Karpas-422 (cell line): ENCODE results near the gene TSEN34. TPM values are rescaled to one million over a fixed set of nuclear protein-coding genes. Genes with fewer than 3 reads are reported as not detected.

Experiments used
- DNase-seq: peaks from one replicate; pipeline ENCODE4 v3.0.0-alpha.2; 2015
- H2AFZ ChIP-seq: fragments of 200-600 bp; sonication (generic); 2 replicates; pipeline ENCODE4 v1.6.1; 2014; ENCODE audit warnings: antibody characterized with exemption, low read length, mixed read lengths
- H3K27ac ChIP-seq: fragments of 200-600 bp; sonication (generic); 2 replicates; pipeline ENCODE4 v1.5.1; 2014; ENCODE audit warnings: mild to moderate bottlenecking, low read length, moderate library complexity
- H3K27me3 ChIP-seq: fragments of 200-600 bp; sonication (generic); 2 replicates; pipeline ENCODE4 v1.6.1; 2014; ENCODE audit warnings: low read length, mixed read lengths
- H3K36me3 ChIP-seq: fragments of 200-600 bp; sonication (generic); 2 replicates; pipeline ENCODE4 v1.6.1; 2014; ENCODE audit warnings: low read length, mixed read lengths; ENCODE audit not compliant: insufficient read depth
- H3K4me1 ChIP-seq: fragments of 200-600 bp; sonication (generic); 2 replicates; pipeline ENCODE4 v1.6.1; 2014; ENCODE audit warnings: mild to moderate bottlenecking, low read length, mixed read lengths
- H3K4me2 ChIP-seq: fragments of 200-600 bp; sonication (generic); 2 replicates; pipeline ENCODE4 v1.6.1; 2014; ENCODE audit warnings: low read length, low read depth, mild to moderate bottlenecking; ENCODE audit not compliant: poor library complexity, severe bottlenecking
- H3K4me3 ChIP-seq: fragments of 200-600 bp; sonication (generic); 2 replicates; pipeline ENCODE4 v1.5.1; 2014; ENCODE audit warnings: mild to moderate bottlenecking, antibody characterized with exemption, low read length, mixed read lengths
- H3K79me2 ChIP-seq: fragments of 200-600 bp; sonication (generic); 2 replicates; pipeline ENCODE4 v1.6.1; 2014; ENCODE audit warnings: mild to moderate bottlenecking, low read length, mixed read lengths
- H3K9ac ChIP-seq: fragments of 200-600 bp; sonication (generic); 2 replicates; pipeline ENCODE4 v1.6.0; 2014; ENCODE audit warnings: low read length
- H3K9me2 ChIP-seq: fragments of 200-600 bp; sonication (generic), shearing (Covaris generic); replicated peaks from 2 replicates; pipeline ENCODE4 v1.6.0; 2014; ENCODE audit warnings: mild to moderate bottlenecking, low read length, moderate library complexity; ENCODE audit not compliant: insufficient read depth
- H3K9me3 ChIP-seq: fragments of 300-700, 200-600 bp; sonication (generic); 2 replicates; pipeline ENCODE4 v1.6.1; 2014; ENCODE audit warnings: low read length, mixed read lengths
- H4K20me1 ChIP-seq: fragments of 200-600 bp; sonication (generic); 2 replicates; pipeline ENCODE4 v1.6.1; 2014; ENCODE audit warnings: mild to moderate bottlenecking, antibody characterized with exemption, low read length, low read depth; ENCODE audit not compliant: insufficient read depth
- total RNA-seq: library from RNA; depleted of rRNA; stranded (reverse); fragments of >200 nt; shearing (Covaris generic); gene quantifications from 2 replicates; pipeline ENCODE4 v1.2.3, GENCODE V29; 2014; ENCODE audit warnings: low replicate concordance

The TSEN34 gene
- total RNA-seq, 1 experiment from 2014 or later, result 28.1 TPM

DNA sequence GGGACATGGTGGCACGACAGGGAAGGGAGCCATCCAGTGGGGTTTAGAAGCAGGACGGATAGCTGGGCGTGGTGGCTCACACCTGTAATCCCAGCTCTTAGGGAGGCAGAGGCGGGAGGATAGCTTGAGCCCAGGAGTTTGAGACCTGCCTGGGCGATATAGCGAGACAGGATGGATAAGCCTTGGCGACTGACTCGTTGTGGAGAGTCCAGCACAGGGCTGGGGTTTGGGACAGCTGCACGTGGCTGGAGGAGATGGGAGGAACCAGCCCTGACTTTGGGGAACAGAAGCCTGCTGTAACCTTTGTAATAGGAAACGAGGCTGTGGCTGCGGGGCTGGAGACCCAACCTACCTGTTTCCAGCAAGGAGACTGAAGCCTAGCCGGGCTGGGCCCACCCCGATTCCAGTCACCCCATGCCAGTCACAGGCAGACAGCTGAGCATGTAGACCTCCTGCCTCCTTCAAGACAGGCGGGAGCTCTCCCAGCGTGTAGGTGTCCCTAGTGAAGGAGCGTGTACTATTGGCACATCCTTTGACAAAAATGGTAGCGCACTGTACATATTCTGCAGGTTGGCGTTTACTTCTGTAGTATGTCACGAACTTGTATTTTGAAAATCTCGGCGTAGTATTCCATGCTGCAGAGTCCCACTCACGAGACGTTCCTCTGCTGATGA is 39.6 kb upstream of the TSEN34 start:
- H3K27me3 ChIP-seq, result no peaks in the 10 kb centered on the region
- H3K9me2 ChIP-seq, result no peaks in the 10 kb centered on the region
- H3K36me3 ChIP-seq, result peaks cover 64% of the 10 kb centered on the region
- H3K4me3 ChIP-seq, result no peak overlapping the region
- H3K4me1 ChIP-seq, result no peaks in the 10 kb centered on the region
- DNase-seq, result no peak
- no peak overlapping the region for H2AFZ ChIP-seq
- H4K20me1 ChIP-seq, result peaks cover 42% of the 10 kb centered on the region
- H3K9me3 ChIP-seq, result no peaks in the 10 kb centered on the region
- no peaks in the 10 kb centered on the region for H3K79me2 ChIP-seq
- no peak overlapping the region for H3K4me2 ChIP-seq
- H3K9ac ChIP-seq, result no peak overlapping the region
- H3K27ac ChIP-seq, result no peak overlapping the region

GRCh38 chr19:54152267-54152666 is 38.8 kb upstream of the TSEN34 start:
- H2AFZ ChIP-seq, result no peak overlapping the region
- no peaks in the 10 kb centered on the region for H3K9me2 ChIP-seq
- peaks cover 63% of the 10 kb centered on the region for H3K36me3 ChIP-seq
- peaks cover 4% of the 10 kb centered on the region; the same call in 1 of the 2 replicates for H3K4me1 ChIP-seq
- no peak for DNase-seq
- H3K79me2 ChIP-seq, result no peaks in the 10 kb centered on the region
- no peak overlapping the region for H3K9ac ChIP-seq
- no peaks in the 10 kb centered on the region for H3K9me3 ChIP-seq
- H3K27me3 ChIP-seq, result no peaks in the 10 kb centered on the region
- no peak overlapping the region for H3K4me2 ChIP-seq
- no peak overlapping the region for H3K27ac ChIP-seq
- H4K20me1 ChIP-seq, result peaks cover 39% of the 10 kb centered on the region
- H3K4me3 ChIP-seq, result no peak overlapping the region

DNA sequence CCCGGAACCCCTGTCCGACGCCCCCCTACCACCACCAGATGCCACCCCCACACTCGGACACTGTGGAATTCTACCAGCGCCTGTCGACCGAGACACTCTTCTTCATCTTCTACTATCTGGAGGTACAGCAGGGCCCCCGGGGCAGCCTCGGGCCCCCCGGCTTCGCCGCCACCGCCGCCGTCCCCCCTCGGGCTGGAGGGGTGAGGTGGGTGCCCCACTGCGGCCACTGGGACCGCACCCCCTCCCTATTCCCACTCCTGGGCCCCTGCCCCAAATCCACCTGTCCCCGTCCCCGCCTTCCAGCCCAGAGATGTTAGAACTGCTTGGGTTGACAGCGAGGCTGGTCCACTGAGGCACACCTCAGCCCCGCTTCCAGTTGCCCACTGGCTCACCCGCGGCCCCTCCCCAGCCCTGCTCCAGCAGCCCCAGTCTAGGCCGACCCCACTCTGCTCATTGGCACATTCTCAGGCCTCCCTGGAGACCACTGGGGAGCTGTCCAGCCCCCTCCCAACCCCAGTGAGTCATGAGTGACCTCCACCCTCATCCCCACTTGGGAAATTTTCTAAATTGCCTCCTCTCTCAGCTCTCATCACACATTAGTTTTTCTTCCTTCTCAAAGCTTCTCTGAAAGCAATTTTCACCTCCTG is 38.1 kb upstream of the TSEN34 start:
- no peak for DNase-seq
- peaks cover 9% of the 10 kb centered on the region for H3K4me1 ChIP-seq
- no peak overlapping the region for H3K4me2 ChIP-seq
- no peak overlapping the region for H2AFZ ChIP-seq
- H3K9ac ChIP-seq, result no peak overlapping the region
- H3K9me3 ChIP-seq, result no peaks in the 10 kb centered on the region
- H4K20me1 ChIP-seq, result peaks cover 37% of the 10 kb centered on the region
- H3K4me3 ChIP-seq, result no peak overlapping the region
- no peaks in the 10 kb centered on the region for H3K9me2 ChIP-seq
- H3K36me3 ChIP-seq, result peaks cover 63% of the 10 kb centered on the region
- H3K27ac ChIP-seq, result no peak overlapping the region
- H3K79me2 ChIP-seq, result no peaks in the 10 kb centered on the region
- no peaks in the 10 kb centered on the region for H3K27me3 ChIP-seq

GRCh38 chr19:54153731-54154326 is 37.3 kb upstream of the TSEN34 start:
- Histone ChIP-seq H3K36me3 (peaks cover 58% of the 10 kb centered on the region), H3K4me3 (no peak overlapping the region), H3K27ac (no peak overlapping the region), H3K4me1 (peaks cover 17% of the 10 kb centered on the region), H3K9me2 (no peaks in the 10 kb centered on the region), H3K9ac (no peak overlapping the region), H3K9me3 (no peaks in the 10 kb centered on the region), H3K4me2 (no peak overlapping the region), H3K27me3 (no peaks in the 10 kb centered on the region), H2AFZ (no peak overlapping the region), H4K20me1 (peaks cover 44% of the 10 kb centered on the region), H3K79me2 (0 out of 2 replicates have a peak, but pooled peaks cover 3% of the 10 kb centered on the region)
- no peak for DNase-seq

- no peak overlapping the region for H3K4me3 ChIP-seq
- H3K4me1 ChIP-seq, result peaks cover 22% of the 10 kb centered on the region
- H3K27me3 ChIP-seq, result no peaks in the 10 kb centered on the region
- H4K20me1 ChIP-seq, result peaks cover 39% of the 10 kb centered on the region
- H3K79me2 ChIP-seq, result 0 out of 2 replicates have a peak, but pooled peaks cover 3% of the 10 kb centered on the region
- peaks cover 50% of the 10 kb centered on the region for H3K36me3 ChIP-seq
- no peak overlapping the region for H2AFZ ChIP-seq
- H3K9me3 ChIP-seq, result no peaks in the 10 kb centered on the region
- no peak overlapping the region for H3K4me2 ChIP-seq
- DNase-seq, result no peak
- H3K9me2 ChIP-seq, result no peaks in the 10 kb centered on the region
- H3K27ac ChIP-seq, result no peak overlapping the region
- H3K9ac ChIP-seq, result no peak overlapping the region
Measured at GRCh38 chr19:54154603-54155345, 36.3 kb upstream of the TSEN34 start.

- Histone ChIP-seq H4K20me1 (peaks cover 32% of the 10 kb centered on the region), H3K4me3 (no peak overlapping the region), H3K27ac (no peak overlapping the region), H2AFZ (no peak overlapping the region), H3K79me2 (peaks cover 8% of the 10 kb centered on the region), H3K4me2 (no peak overlapping the region), H3K9me3 (no peaks in the 10 kb centered on the region), H3K4me1 (peaks cover 26% of the 10 kb centered on the region), H3K9me2 (no peaks in the 10 kb centered on the region), H3K36me3 (peaks cover 44% of the 10 kb centered on the region), H3K9ac (no peak overlapping the region), H3K27me3 (no peaks in the 10 kb centered on the region)
- no peak for DNase-seq
Measured at GRCh38 chr19:54155694-54156093, 35.4 kb upstream of the TSEN34 start.

DNA sequence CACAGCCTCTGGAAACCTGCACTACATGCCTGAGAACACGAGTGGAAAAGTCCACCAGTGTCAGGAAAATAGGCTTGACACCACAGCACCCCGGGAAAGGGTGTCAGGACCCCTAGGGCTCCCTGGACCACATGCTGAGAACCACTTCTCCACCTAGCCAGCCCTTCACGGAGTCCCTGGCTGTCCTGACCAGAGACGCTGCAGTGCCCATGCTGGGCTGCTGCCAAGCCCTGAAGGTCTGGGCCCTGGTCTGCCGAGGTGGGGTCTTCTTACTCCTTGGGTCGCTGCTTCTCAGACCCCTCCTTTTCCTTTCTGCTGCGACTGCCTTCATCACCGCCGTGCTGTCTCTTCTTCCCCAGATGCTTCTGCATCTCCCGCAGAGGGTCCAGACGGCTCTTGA is 34.6 kb upstream of the TSEN34 start:
- no peak for DNase-seq
- H3K4me2 ChIP-seq, result no peak overlapping the region
- H3K9ac ChIP-seq, result no peak overlapping the region
- H3K9me3 ChIP-seq, result no peaks in the 10 kb centered on the region
- H3K36me3 ChIP-seq, result peaks cover 44% of the 10 kb centered on the region
- no peak overlapping the region for H3K27ac ChIP-seq
- H2AFZ ChIP-seq, result no peak overlapping the region
- no peak overlapping the region for H3K4me3 ChIP-seq
- H3K27me3 ChIP-seq, result no peaks in the 10 kb centered on the region
- H4K20me1 ChIP-seq, result peaks cover 32% of the 10 kb centered on the region
- peaks cover 13% of the 10 kb centered on the region for H3K79me2 ChIP-seq
- H3K4me1 ChIP-seq, result peaks cover 34% of the 10 kb centered on the region
- no peaks in the 10 kb centered on the region for H3K9me2 ChIP-seq

DNA sequence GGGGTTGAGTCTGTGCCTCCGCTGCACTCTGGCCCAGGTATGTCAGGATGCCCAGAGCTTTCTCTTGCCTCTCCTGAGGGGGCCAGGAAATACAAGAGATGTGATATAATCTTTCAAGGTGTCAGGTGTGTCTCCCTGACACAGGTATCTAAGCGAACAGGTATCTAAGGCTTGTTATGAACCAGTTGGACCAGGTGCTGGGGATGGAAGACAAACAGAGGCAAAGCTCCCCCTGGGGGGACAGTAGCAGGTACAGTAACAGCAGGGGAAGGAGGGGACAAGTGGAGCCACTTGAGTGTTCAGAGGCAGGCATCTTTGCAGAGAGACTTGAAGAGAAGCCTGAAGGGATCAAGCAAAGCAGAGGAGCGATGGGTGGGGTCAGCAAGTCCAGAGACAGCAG is 34.2 kb upstream of the TSEN34 start:
- Histone ChIP-seq H3K4me2 (no peak overlapping the region), H2AFZ (no peak overlapping the region), H3K9me3 (no peaks in the 10 kb centered on the region), H3K79me2 (peaks cover 16% of the 10 kb centered on the region), H3K4me1 (peaks cover 38% of the 10 kb centered on the region), H3K36me3 (peaks cover 44% of the 10 kb centered on the region), H4K20me1 (peaks cover 31% of the 10 kb centered on the region), H3K9ac (no peak overlapping the region), H3K27me3 (no peaks in the 10 kb centered on the region), H3K9me2 (no peaks in the 10 kb centered on the region), H3K4me3 (no peak overlapping the region), H3K27ac (no peak overlapping the region)
- DNase-seq, result no peak
